Dermis microvascular lymphatic vessel endothelial cell (primary cell): ENCODE measurements around the gene GRB10. TPM values are rescaled to one million over a fixed set of nuclear protein-coding genes. Genes with fewer than 3 reads are reported as not detected.
"Not testable (repeated sequence)": the region's sequence is repeated elsewhere in the genome, so short reads cannot be mapped to it uniquely, and the experiment has no call there.

Experiments used
- DNase-seq, 2 donors: peaks; one replicate each; pipeline versions ENCODE4 v3.0.0 to v3.0.0-alpha.2; 2010; ENCODE audit warnings: low read depth in 2 of 2
- total RNA-seq: library from RNA; depleted of rRNA; stranded (reverse); fragments of >200 nt; gene quantifications from 2 replicates; pipeline ENCODE4 v1.2.1, GENCODE V29; 2014

The GRB10 gene
- total RNA-seq, 1 donor from 2014 or later: 98.5 TPM

GRCh38 chr7:50588937-50589336, 193.8 kb downstream of the GRB10 start:
- DNase-seq: no peak

- no peak for DNase-seq
Measured at GRCh38 chr7:50587737-50588136, 195.0 kb downstream of the GRB10 start.

- DNase-seq: no peak
Measured at GRCh38 chr7:50584793-50585408, 197.8 kb downstream of the GRB10 start.

GRCh38 chr7:50584386-50584785, 198.3 kb downstream of the GRB10 start:
- no peak for DNase-seq

GRCh38 chr7:50583295-50583694, 199.4 kb downstream of the GRB10 start:
- not testable (repeated sequence) for DNase-seq

- DNase-seq: not testable (repeated sequence)
Measured at GRCh38 chr7:50582271-50582670, 200.4 kb downstream of the GRB10 start.

- not testable (repeated sequence) for DNase-seq
Measured at GRCh38 chr7:50580666-50581065, 202.0 kb downstream of the GRB10 start.

GRCh38 chr7:50580057-50580456, 202.6 kb downstream of the GRB10 start:
- DNase-seq: no peak

- DNase-seq: not testable (repeated sequence)
Measured at GRCh38 chr7:50578105-50578504, 204.6 kb downstream of the GRB10 start.

- DNase-seq: no peak
Measured at GRCh38 chr7:50577569-50577968, 205.1 kb downstream of the GRB10 start.

GRCh38 chr7:50576388-50576787, 206.3 kb downstream of the GRB10 start:
- DNase-seq: not testable (repeated sequence)

- DNase-seq: no peak
Measured at GRCh38 chr7:50567715-50568261, 214.9 kb downstream of the GRB10 start.

- DNase-seq: no peak
Measured at GRCh38 chr7:50565977-50566376, 216.7 kb downstream of the GRB10 start.

GRCh38 chr7:50565559-50565916, 217.2 kb downstream of the GRB10 start:
- no peak for DNase-seq

- no peak for DNase-seq
Measured at GRCh38 chr7:50564640-50565558, 217.8 kb downstream of the GRB10 start, which contains the start of gene DDC. Gene DDC, minus strand, starts transcription at chr7:50565405. Its CDS starts 21,320 bp downstream, at chr7:50544085.

GRCh38 chr7:50564171-50564570, 218.5 kb downstream of the GRB10 start:
- no peak for DNase-seq

- DNase-seq: no peak
Measured at GRCh38 chr7:50562136-50562535, 220.6 kb downstream of the GRB10 start.

- no peak for DNase-seq
Measured at GRCh38 chr7:50560865-50561351, 221.8 kb downstream of the GRB10 start.

- no peak for DNase-seq
Measured at GRCh38 chr7:50559881-50560280, 222.8 kb downstream of the GRB10 start.

- DNase-seq: no peak
Measured at GRCh38 chr7:50558294-50559053, 224.2 kb downstream of the GRB10 start.

GRCh38 chr7:50557099-50557498, 225.6 kb downstream of the GRB10 start:
- no peak for DNase-seq
